ENCODE results near the gene PHGDH. TPM values are rescaled to one million over a fixed set of nuclear protein-coding genes. Genes with fewer than 3 reads are reported as not detected.

The PHGDH gene
- total and polyA plus RNA-seq, 9 donors, result 50.6 to 105 (median 76.1) TPM

DNA sequence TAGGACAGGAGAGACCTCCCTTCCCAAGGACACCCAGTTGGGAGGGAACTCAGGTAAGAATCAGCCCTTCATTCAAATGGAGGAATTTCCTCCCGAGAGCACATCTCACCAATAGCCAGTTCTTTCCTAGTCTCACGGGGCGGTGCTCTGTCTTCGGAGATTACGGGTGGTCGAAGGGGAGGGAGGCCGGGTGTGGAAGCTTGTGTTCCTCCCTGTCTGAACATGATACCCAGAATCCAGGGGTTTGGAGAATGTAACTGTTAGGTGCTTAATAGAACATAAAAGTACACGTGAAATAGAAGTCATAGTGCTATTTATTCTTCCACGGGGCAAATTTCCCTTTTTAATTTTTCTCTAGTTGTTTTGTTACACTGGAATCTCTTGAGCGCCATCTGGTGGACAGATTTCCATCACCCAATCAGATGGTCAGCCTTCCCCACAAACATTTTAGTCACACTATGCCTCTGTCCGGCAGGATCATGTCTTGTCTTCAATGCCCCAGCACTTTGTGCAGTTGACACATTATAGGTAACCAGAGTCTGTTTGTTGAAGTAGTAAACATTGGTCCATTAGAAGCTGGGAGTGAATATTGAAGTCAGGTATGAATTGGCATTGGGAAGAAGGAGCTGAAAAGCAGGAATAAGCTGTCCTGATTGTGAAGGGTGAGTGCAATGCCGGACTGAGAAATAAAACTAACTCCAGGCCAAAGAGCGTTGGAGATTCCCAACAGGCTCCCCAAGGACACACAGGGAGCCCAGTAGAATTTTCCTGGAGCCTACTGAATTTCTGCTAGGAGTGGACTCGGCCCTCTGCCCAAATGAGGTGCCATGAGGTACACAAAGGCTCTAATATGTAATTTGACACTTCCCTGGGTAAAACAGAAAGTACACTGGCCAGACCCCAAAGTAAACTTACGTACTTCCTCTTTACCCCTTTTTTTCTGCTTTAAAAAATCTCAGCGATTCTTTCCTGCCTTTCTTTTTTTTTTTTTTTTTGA lies 36.1 kb upstream of the PHGDH start:
- peak; percentile 92 for DNase-seq
- Histone ChIP-seq H3K27ac (ENCODE audit: low read length) (peak overlapping the region; percentile 3), H3K4me3 (ENCODE audit: low read length) (peak overlapping the region; percentile 33), H3K27me3 (ENCODE audit: control insufficient read depth, insufficient read depth, low read length) (no peaks in the 10 kb centered on the region), H3K36me3 (ENCODE audit: control insufficient read depth, insufficient read depth, low read length) (no peaks in the 10 kb centered on the region), H3K9me3 (replicated peaks; ENCODE audit: control insufficient read depth, low read depth, low read length) (no peaks in the 10 kb centered on the region), H3K4me1 (ENCODE audit: control insufficient read depth, insufficient read depth, low read length) (peaks cover 7% of the 10 kb centered on the region)
- 20% methylated on average over 2 of the region's 16 CpGs for WGBS (ENCODE audit: insufficient coverage)

DNA sequence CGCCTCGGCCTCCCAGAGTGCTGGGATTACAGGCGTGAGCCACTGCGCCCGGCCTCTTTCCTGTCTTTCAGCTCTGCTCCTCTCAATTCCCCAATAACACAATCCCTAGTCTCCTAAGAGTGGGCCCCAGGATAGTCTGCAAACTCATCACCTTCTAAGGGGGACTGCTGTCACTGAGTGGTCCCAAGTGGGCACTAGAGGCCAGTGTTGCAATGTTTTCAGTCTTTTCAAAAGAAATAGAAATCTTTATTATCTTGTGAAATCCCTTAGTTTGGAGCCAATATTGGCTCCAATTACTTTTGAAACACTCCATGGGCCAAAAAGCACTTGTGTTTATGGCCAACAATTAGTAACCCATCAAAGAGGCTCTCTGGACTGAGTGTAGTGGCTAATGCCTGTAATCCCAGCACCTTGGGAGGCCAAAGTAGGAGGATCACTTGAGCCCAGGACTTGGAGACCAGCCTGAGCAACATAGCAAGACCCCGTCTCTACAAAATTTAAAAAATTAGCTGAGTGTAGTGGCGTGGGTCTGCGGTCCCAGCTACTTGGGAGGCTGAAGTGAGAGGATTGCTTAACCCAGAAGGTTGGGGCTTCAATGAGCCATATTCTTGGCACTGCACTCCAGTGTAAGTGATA lies 35.0 kb upstream of the PHGDH start:
- Histone ChIP-seq H3K9me3 (replicated peaks; ENCODE audit: control insufficient read depth, low read depth, low read length) (no peaks in the 10 kb centered on the region), H3K36me3 (ENCODE audit: control insufficient read depth, insufficient read depth, low read length) (no peaks in the 10 kb centered on the region), H3K4me3 (ENCODE audit: low read length) (no peak overlapping the region), H3K27ac (ENCODE audit: low read length) (no peak overlapping the region), H3K4me1 (ENCODE audit: control insufficient read depth, insufficient read depth, low read length) (peaks cover 7% of the 10 kb centered on the region), H3K27me3 (ENCODE audit: control insufficient read depth, insufficient read depth, low read length) (no peaks in the 10 kb centered on the region)
- DNase-seq, result peak; percentile 35
- 87% methylated on average over 3 of the region's 8 CpGs for WGBS (ENCODE audit: insufficient coverage)

DNA sequence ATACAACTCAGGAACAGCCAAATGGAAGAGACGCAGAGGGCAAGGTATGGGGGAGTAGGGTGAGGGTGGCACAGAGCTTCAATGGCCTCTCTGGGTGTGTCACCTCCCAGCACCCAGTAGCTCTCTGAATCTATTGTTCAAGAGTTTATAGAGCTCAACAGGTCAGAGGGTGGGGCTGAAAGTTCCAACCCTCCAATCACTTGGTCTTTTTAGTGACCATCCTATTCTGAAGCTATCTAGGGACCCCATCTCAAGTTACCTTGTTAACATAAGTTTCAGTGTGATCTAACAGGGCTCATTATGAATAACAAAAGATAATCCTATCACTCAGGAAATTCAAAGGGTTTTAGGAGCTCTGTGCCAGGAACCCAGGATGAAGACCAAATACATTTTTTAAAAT lies 32.5 kb upstream of the PHGDH start:
- Histone ChIP-seq H3K36me3 (ENCODE audit: control insufficient read depth, insufficient read depth, low read length) (no peaks in the 10 kb centered on the region), H3K27me3 (ENCODE audit: control insufficient read depth, insufficient read depth, low read length) (no peaks in the 10 kb centered on the region), H3K4me1 (ENCODE audit: control insufficient read depth, insufficient read depth, low read length) (peaks cover 7% of the 10 kb centered on the region), H3K4me3 (ENCODE audit: low read length) (no peak overlapping the region), H3K27ac (ENCODE audit: low read length) (no peak overlapping the region), H3K9me3 (replicated peaks; ENCODE audit: control insufficient read depth, low read depth, low read length) (no peaks in the 10 kb centered on the region)
- WGBS (ENCODE audit: insufficient coverage), result no CpG with 5 or more reads among the region's 1 CpG
- DNase-seq, result no peak

DNA sequence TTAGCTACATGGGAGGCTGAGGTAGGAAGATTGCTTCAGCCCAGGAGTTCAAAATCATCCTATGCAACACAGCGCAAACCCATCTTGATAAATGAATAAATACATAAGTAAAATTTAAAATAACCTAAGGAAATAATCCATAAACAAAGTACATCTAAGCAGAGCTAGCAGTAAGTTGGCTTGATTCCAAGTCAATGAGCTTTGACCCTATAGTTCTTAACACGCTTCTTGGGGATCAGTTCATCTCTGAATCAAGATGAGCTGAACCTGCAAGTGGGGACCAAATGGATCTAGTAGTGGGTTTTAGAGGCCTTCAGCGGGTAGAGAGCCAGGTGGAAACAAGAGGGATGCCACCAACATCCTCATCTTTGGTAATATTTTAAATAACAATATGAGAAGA lies 31.5 kb upstream of the PHGDH start:
- no peaks in the 10 kb centered on the region for H3K36me3 ChIP-seq (ENCODE audit: control insufficient read depth, insufficient read depth, low read length)
- no peaks in the 10 kb centered on the region for H3K27me3 ChIP-seq (ENCODE audit: control insufficient read depth, insufficient read depth, low read length)
- H3K4me3 ChIP-seq (ENCODE audit: low read length), result no peak overlapping the region
- WGBS (ENCODE audit: insufficient coverage), result no CpG with 5 or more reads among the region's 3 CpGs
- no peak for DNase-seq
- H3K27ac ChIP-seq (ENCODE audit: low read length), result no peak overlapping the region
- peaks cover 6% of the 10 kb centered on the region for H3K4me1 ChIP-seq (ENCODE audit: control insufficient read depth, insufficient read depth, low read length)
- H3K9me3 ChIP-seq (replicated peaks; ENCODE audit: control insufficient read depth, low read depth, low read length), result no peaks in the 10 kb centered on the region

DNA sequence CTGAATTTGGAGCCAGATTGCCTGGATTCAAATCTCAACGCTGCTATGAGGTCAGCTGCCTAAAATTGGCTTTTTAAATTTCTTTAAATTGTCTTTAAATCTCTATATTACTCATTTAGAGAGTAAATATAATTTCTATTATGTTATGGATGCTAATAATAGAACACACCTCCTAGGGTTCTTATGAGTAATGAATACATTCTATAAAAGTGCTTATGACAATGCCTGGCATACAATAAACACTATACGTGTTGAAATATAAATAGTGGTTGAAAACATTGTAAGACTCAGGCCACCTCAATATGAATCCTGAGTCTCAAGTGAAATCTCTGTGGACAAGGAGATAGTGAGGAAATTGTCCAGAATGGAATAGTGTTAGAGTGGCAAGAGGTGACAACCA lies 31.0 kb upstream of the PHGDH start:
- no peak overlapping the region for H3K27ac ChIP-seq (ENCODE audit: low read length)
- peaks cover 2% of the 10 kb centered on the region for H3K4me1 ChIP-seq (ENCODE audit: control insufficient read depth, insufficient read depth, low read length)
- no peaks in the 10 kb centered on the region for H3K27me3 ChIP-seq (ENCODE audit: control insufficient read depth, insufficient read depth, low read length)
- no peak for DNase-seq
- no CpG with 5 or more reads among the region's 2 CpGs for WGBS (ENCODE audit: insufficient coverage)
- no peaks in the 10 kb centered on the region for H3K9me3 ChIP-seq (replicated peaks; ENCODE audit: control insufficient read depth, low read depth, low read length)
- no peak overlapping the region for H3K4me3 ChIP-seq (ENCODE audit: low read length)
- no peaks in the 10 kb centered on the region for H3K36me3 ChIP-seq (ENCODE audit: control insufficient read depth, insufficient read depth, low read length)

DNA sequence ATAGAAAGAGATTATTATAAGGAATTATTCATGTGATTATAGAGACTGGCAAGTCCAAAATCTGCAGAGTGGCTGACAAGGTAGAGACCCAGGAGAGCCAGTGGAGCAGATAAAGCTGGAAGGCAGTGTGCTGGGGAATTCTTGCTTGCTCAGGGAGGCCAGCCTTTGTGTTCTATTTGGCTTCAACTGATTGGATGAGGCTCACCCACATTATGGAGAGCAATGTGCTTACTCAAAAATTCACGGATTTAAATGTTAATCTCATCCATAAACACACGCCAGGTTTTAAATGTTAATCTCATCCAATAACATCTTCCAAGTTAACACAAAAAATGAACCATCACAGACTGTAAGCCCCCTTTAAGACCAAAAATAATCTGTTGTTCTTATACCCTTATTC lies 30.2 kb upstream of the PHGDH start:
- Histone ChIP-seq H3K27ac (ENCODE audit: low read length) (no peak overlapping the region), H3K9me3 (replicated peaks; ENCODE audit: control insufficient read depth, low read depth, low read length) (no peaks in the 10 kb centered on the region), H3K27me3 (ENCODE audit: control insufficient read depth, insufficient read depth, low read length) (no peaks in the 10 kb centered on the region), H3K4me1 (ENCODE audit: control insufficient read depth, insufficient read depth, low read length) (no peaks in the 10 kb centered on the region), H3K36me3 (ENCODE audit: control insufficient read depth, insufficient read depth, low read length) (no peaks in the 10 kb centered on the region), H3K4me3 (ENCODE audit: low read length) (no peak overlapping the region)
- WGBS (ENCODE audit: insufficient coverage), result 80% methylated on average over 1 of the region's 2 CpGs
- no peak for DNase-seq

DNA sequence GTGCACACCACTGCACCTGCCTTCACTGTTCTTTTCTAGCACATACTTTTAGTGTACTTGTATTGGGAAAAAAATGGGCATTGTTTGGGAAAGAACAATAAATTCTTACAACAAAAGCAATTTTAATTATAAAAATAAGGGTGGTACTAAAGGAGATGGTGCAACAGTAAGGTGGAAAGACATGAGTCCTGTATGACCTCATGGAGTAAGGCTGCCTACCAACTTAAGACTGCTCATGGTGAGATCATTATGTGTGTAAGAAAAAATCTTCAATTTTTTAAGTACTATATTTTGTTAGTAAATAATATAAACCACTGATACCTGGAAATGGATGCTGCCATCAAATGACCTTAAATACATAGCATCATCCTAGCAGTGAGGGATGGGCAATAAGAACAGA lies 29.6 kb upstream of the PHGDH start:
- no peaks in the 10 kb centered on the region for H3K4me1 ChIP-seq (ENCODE audit: control insufficient read depth, insufficient read depth, low read length)
- no peaks in the 10 kb centered on the region for H3K36me3 ChIP-seq (ENCODE audit: control insufficient read depth, insufficient read depth, low read length)
- H3K4me3 ChIP-seq (ENCODE audit: low read length), result no peak overlapping the region
- no peak overlapping the region for H3K27ac ChIP-seq (ENCODE audit: low read length)
- H3K27me3 ChIP-seq (ENCODE audit: control insufficient read depth, insufficient read depth, low read length), result no peaks in the 10 kb centered on the region
- H3K9me3 ChIP-seq (replicated peaks; ENCODE audit: control insufficient read depth, low read depth, low read length), result no peaks in the 10 kb centered on the region
- DNase-seq, result no peak

DNA sequence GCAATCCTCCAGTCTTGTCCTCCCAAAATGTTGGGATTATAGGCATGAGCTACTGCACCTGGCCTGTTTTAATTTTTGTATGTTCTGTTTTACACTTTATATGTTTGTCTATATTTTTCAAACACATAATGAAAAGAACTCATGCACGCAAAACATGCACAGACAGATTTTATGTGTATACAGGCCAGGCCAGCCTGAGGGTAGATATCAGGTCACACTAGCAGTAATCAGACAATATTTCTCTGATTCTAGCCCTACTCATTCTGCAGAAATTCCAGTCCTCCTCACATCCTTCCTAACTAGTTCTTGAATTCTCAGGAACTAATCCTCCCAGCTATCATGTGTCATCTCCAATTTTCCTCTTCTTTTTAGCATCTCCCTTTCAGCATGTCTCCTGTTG lies 27.8 kb upstream of the PHGDH start:
- DNase-seq, result no peak
- H3K4me3 ChIP-seq (ENCODE audit: low read length), result no peak overlapping the region
- 100% methylated on average over 1 of the region's 1 CpG for WGBS (ENCODE audit: insufficient coverage)
- no peak overlapping the region for H3K27ac ChIP-seq (ENCODE audit: low read length)
- no peaks in the 10 kb centered on the region for H3K4me1 ChIP-seq (ENCODE audit: control insufficient read depth, insufficient read depth, low read length)
- no peaks in the 10 kb centered on the region for H3K36me3 ChIP-seq (ENCODE audit: control insufficient read depth, insufficient read depth, low read length)
- no peaks in the 10 kb centered on the region for H3K9me3 ChIP-seq (replicated peaks; ENCODE audit: control insufficient read depth, low read depth, low read length)
- no peaks in the 10 kb centered on the region for H3K27me3 ChIP-seq (ENCODE audit: control insufficient read depth, insufficient read depth, low read length)

DNA sequence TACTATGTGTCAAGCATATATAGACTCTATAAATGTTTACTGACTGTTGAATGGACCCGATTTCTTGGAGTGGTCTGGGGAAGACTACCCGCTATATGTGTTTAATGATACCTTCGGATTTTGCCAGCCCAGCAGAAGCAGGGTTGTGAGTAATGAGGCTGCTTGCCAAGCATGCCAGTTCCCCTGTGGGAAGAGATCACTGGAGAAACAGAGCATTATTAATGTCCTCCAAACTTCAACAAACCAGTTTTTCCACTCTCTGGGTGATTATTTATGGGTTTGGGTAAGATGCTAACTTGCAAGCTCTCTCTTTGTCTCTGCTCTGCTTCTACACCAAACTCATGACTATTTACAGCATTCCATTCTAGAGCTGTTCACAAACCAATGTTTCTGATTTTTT lies 25.1 kb upstream of the PHGDH start:
- H3K9me3 ChIP-seq (replicated peaks; ENCODE audit: control insufficient read depth, low read depth, low read length), result no peaks in the 10 kb centered on the region
- 100% methylated on average over 2 of the region's 3 CpGs for WGBS (ENCODE audit: insufficient coverage)
- no peaks in the 10 kb centered on the region for H3K4me1 ChIP-seq (ENCODE audit: control insufficient read depth, insufficient read depth, low read length)
- H3K27ac ChIP-seq (ENCODE audit: low read length), result no peak overlapping the region
- no peak for DNase-seq
- H3K27me3 ChIP-seq (ENCODE audit: control insufficient read depth, insufficient read depth, low read length), result no peaks in the 10 kb centered on the region
- no peak overlapping the region for H3K4me3 ChIP-seq (ENCODE audit: low read length)
- H3K36me3 ChIP-seq (ENCODE audit: control insufficient read depth, insufficient read depth, low read length), result no peaks in the 10 kb centered on the region

DNA sequence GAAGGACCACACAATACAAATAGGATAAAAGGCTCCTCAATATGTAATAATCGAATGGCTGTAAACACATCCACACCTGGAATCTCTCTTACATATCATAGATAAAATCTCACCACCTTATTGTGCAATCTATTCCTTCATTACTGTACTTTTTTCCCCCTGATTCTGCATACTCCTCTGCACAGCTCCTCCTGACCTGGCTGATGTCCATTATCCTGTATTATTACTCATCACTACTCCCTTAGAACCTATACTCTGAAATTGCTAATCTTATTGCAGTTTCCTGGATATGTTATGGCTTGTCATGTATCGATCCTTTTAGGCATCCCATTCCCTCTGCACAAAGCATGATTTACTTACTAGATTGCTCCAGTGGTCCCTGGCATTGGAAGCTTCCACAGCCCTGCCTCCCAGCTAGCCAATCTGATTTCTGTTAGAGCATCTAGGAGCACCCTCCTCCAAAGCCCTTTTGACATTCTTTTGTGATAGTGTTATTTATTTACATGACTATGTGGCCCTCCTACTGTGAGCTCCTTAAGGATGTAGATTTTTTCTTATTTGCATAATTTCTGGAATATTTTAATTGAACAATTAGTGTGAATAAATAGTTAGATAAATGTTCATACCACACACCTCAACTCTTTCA lies 24.2 kb upstream of the PHGDH start:
- no peak for DNase-seq

More for the DNA sequence above, 24.2 kb upstream of the PHGDH start:
- no peaks in the 10 kb centered on the region for H3K9me3 ChIP-seq (replicated peaks; ENCODE audit: control insufficient read depth, low read depth, low read length)
- 100% methylated on average over 1 of the region's 2 CpGs for WGBS (ENCODE audit: insufficient coverage)
- H3K27me3 ChIP-seq (ENCODE audit: control insufficient read depth, insufficient read depth, low read length), result no peaks in the 10 kb centered on the region
- no peaks in the 10 kb centered on the region for H3K36me3 ChIP-seq (ENCODE audit: control insufficient read depth, insufficient read depth, low read length)
- no peak overlapping the region for H3K4me3 ChIP-seq (ENCODE audit: low read length)
- H3K4me1 ChIP-seq (ENCODE audit: control insufficient read depth, insufficient read depth, low read length), result no peaks in the 10 kb centered on the region
- H3K27ac ChIP-seq (ENCODE audit: low read length), result no peak overlapping the region
